ENCODE measurements around the gene CD180.

DNA sequence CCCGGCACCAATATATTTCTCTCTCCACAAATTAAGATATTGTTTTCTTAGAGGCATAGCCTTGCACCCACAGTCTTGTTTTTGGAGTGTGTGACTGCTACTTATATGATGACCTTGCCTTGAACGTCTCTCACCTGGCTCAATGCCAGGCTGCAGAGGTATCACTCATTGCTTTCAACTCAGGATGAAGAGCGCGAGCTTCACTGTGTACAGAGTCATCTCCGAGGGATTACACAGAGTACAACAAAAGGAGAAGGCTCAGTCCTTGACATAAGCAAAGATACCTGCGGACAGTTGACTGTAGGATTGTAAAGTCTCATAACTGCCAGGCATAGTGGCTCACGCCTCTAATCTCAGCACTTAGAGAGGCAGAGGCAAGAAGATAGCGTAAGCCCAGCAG lies 53.8 kb downstream of the CD180 start:
- TF ChIP-seq, protein P1, sequence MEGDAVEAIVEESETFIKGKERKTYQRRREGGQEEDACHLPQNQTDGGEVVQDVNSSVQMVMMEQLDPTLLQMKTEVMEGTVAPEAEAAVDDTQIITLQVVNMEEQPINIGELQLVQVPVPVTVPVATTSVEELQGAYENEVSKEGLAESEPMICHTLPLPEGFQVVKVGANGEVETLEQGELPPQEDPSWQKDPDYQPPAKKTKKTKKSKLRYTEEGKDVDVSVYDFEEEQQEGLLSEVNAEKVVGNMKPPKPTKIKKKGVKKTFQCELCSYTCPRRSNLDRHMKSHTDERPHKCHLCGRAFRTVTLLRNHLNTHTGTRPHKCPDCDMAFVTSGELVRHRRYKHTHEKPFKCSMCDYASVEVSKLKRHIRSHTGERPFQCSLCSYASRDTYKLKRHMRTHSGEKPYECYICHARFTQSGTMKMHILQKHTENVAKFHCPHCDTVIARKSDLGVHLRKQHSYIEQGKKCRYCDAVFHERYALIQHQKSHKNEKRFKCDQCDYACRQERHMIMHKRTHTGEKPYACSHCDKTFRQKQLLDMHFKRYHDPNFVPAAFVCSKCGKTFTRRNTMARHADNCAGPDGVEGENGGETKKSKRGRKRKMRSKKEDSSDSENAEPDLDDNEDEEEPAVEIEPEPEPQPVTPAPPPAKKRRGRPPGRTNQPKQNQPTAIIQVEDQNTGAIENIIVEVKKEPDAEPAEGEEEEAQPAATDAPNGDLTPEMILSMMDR (IDR thresholded peaks at IDR 0.05): no peak
- no peak for TF ChIP-seq POLR2A (IDR thresholded peaks at IDR 0.05)

Measured in right lobe of liver (tissue), 4 donors.